Caco-2 (cell line): ENCODE data around the gene NOTUM. TPM values are rescaled to one million over a fixed set of nuclear protein-coding genes. Genes with fewer than 3 reads are reported as not detected.

Experiments
- BruUV-seq: library from RNA; stranded (reverse); fragments of 400-500 nt; replicated peaks from 2 replicates; lab custom pipeline; 2021; lab: Mats Ljungman, UMichigan
- CTCF ChIA-PET: fragments of 300-600 bp; sonication (Branson Sonifier 250); formaldehyde crosslinking; loops from one replicate; lab custom pipeline; 2022; ENCODE audit warnings: antibody characterized with exemption; lab: Charles Lee
- POLR2A ChIA-PET: fragments of 300-600 bp; sonication (Branson Sonifier 250); formaldehyde crosslinking; loops from one replicate; lab custom pipeline; 2022; ENCODE audit warnings: antibody characterized with exemption; lab: Charles Lee
- DNase-seq, 2 experiments: peaks; one replicate each; pipeline versions ENCODE4 v3.0.0 to v3.0.0-alpha.2; 2020 to 2022
- H3K27me3 ChIP-seq: replicated peaks from 2 replicates; pipeline ENCODE4 v1.6.0; 2011; ENCODE audit warnings: low read length; ENCODE audit not compliant: control insufficient read depth, insufficient read depth
- H3K36me3 ChIP-seq: 2 replicates; pipeline ENCODE4 v1.5.1; 2011; ENCODE audit warnings: low read length; ENCODE audit not compliant: control insufficient read depth, insufficient read depth
- H3K4me1 ChIP-seq: fragments of 250-450 bp; sonication (Bioruptor Pico); 2 replicates; pipeline ENCODE4 v1.5.1; 2020; ENCODE audit warnings: mild to moderate bottlenecking
- H3K4me3 ChIP-seq: 2 replicates; pipeline ENCODE4 v1.5.1; 2011; ENCODE audit warnings: low read depth, mild to moderate bottlenecking, control low read depth, low read length
- H3K9me3 ChIP-seq: fragments of 250-450 bp; sonication (Bioruptor Pico); 2 replicates; pipeline ENCODE4 v1.5.1; 2020; ENCODE audit warnings: mild to moderate bottlenecking, moderate library complexity
- H3K27ac Mint-ChIP-seq: one replicate; pipeline ENCODE4 v1.8.0; 2022; ENCODE audit warnings: mixed read lengths; ENCODE audit not compliant: unreplicated experiment
- H3K27me3 Mint-ChIP-seq: one replicate; pipeline ENCODE4 v1.8.0; 2022; ENCODE audit warnings: mixed read lengths; ENCODE audit not compliant: insufficient read depth, unreplicated experiment
- H3K36me3 Mint-ChIP-seq: one replicate; pipeline ENCODE4 v1.8.0; 2022; ENCODE audit warnings: mild to moderate bottlenecking, mixed read lengths; ENCODE audit not compliant: insufficient read depth, unreplicated experiment
- H3K4me1 Mint-ChIP-seq: one replicate; pipeline ENCODE4 v1.8.0; 2022; ENCODE audit warnings: low read depth, mixed read lengths; ENCODE audit not compliant: unreplicated experiment
- H3K4me3 Mint-ChIP-seq: one replicate; pipeline ENCODE4 v1.8.0; 2022; ENCODE audit warnings: mild to moderate bottlenecking, moderate library complexity, mixed read lengths; ENCODE audit not compliant: unreplicated experiment
- H3K9me3 Mint-ChIP-seq: one replicate; pipeline ENCODE4 v1.8.0; 2022; ENCODE audit warnings: mixed read lengths; ENCODE audit not compliant: unreplicated experiment
- intact Hi-C: fragments of 100-400 bp; cut with micrococcal nuclease; formaldehyde crosslinking; loops from one replicate; pipeline ENCODE4 v1.10.0; 2022; ENCODE audit not compliant: unreplicated experiment
- total RNA-seq: library from RNA; stranded (reverse); gene quantifications from 2 replicates; pipeline ENCODE4 v1.2.3, GENCODE V29; 2022
- TF ChIP-seq, protein P1 (sequence below), 2 experiments: fragments of 200-600 bp in 1 of 2; IDR thresholded peaks; 1 replicate in 1 of 2; 2 replicates in 1 of 2; pipeline versions ENCODE4 v1.5.1 to v1.8.0; 2011 to 2022; ENCODE audit warnings: antibody characterized with exemption in 1 of 2, control low read depth in 1 of 2, inconsistent platforms in 1 of 2, low read depth in 1 of 2, low read length in 1 of 2, mild to moderate bottlenecking in 1 of 2, moderate library complexity in 1 of 2; ENCODE audit not compliant: insufficient read depth in 1 of 2, severe bottlenecking in 1 of 2, unreplicated experiment in 1 of 2

NOTUM gene
- total RNA-seq, 1 experiment from 2014 or later, result 11.1 TPM

DNA sequence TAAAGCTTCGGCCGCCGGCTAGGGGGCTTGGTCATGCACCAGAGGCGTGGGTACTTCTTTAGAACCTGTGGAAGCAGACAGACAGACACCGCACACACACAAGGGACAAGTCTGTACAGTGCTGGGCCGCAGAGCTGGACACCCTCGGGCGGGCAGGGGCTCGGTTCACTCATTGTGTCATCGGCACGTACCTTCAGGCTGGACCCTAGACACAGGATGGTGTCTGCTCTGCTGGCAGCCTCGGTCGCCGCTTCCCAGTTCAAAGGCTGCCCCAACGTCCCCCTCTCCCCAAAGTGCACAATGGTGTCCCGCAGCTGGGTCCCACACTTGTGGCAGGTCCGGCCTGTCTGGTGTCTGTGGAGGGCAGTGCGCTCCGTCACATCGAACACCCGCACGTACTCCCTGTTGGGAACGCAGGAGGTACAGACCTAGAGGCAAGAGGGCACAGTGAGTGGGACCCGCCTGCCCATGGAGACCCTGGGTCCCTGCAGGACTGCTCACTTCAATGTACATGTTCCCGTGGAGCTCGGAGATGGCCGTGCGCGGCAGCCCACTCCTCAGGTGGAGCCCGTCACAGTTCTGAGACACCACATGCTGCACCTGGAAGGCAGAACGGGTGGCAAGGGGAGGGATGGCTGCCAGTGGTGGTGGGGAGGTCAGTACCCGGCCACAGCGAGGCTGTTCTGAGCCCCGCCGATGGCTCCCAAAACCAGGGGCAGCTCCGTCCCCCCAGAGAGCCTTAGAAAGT, 46.7 kb downstream of the NOTUM start:
- Mint-ChIP-seq H3K27me3 (no peaks in the 10 kb centered on the region), H3K4me1 (peaks cover 32% of the 10 kb centered on the region), H3K36me3 (peaks cover 96% of the 10 kb centered on the region), H3K27ac (no peak overlapping the region), H3K4me3 (no peak overlapping the region), H3K9me3 (no peaks in the 10 kb centered on the region)
- no peak for DNase-seq
- BruUV-seq, result no TSS peak
- ChIA-PET POLR2A (no interaction called here), CTCF (interaction anchor here (1.0 kb wide), 1 partner anchor 30 kb away, joined by 3 read pairs; no protein-coding TSS in a partner anchor)
- intact Hi-C loops, result no loop called here
- Histone ChIP-seq H3K4me3 (no peak overlapping the region), H3K27me3 (no peaks in the 10 kb centered on the region), H3K36me3 (peaks cover 14% of the 10 kb centered on the region), H3K4me1 (peaks cover 24% of the 10 kb centered on the region), H3K9me3 (no peaks in the 10 kb centered on the region)
- TF ChIP-seq, protein P1, sequence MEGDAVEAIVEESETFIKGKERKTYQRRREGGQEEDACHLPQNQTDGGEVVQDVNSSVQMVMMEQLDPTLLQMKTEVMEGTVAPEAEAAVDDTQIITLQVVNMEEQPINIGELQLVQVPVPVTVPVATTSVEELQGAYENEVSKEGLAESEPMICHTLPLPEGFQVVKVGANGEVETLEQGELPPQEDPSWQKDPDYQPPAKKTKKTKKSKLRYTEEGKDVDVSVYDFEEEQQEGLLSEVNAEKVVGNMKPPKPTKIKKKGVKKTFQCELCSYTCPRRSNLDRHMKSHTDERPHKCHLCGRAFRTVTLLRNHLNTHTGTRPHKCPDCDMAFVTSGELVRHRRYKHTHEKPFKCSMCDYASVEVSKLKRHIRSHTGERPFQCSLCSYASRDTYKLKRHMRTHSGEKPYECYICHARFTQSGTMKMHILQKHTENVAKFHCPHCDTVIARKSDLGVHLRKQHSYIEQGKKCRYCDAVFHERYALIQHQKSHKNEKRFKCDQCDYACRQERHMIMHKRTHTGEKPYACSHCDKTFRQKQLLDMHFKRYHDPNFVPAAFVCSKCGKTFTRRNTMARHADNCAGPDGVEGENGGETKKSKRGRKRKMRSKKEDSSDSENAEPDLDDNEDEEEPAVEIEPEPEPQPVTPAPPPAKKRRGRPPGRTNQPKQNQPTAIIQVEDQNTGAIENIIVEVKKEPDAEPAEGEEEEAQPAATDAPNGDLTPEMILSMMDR (IDR thresholded peaks at IDR 0.05; ENCODE audit: insufficient read depth in 1 of 2, low read depth in 1 of 2, low read length in 1 of 2, severe bottlenecking in 1 of 2, unreplicated experiment in 1 of 2), result no peak

DNA sequence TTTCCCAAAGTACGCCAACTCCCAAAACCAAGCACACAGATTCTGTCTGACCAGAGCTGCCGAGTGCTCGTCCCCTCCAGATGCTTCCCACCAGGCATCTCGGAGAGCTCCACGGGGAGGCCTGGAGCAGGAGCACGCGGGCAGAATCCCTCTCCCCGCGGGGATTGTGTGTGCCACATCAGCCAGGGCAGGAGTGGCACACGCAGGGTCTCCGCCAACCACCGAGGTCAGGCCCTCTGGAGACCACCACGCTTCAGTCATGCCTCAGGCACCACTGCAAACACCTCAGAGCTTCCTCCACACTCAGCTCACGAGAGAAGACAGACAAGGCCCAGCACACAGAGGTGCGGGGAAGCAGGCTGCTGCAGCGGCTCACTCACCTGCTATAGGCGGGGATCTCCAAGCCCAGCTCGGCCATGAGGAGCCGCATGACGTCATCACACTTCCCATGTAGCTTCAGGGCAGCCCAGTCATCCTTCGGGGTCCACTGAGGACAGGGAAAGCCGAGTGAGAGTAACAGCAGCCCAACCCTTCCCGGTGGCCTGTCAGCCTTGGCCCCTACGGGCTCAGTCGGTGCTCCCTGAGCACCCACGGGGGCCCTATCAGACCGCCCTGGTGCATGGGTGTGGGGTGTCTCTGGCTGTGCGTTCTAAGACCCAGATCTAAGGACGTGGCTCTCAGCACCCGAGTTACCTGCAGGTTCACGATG, 47.4 kb downstream of the NOTUM start:
- TF ChIP-seq, protein P1 (IDR thresholded peaks at IDR 0.05; ENCODE audit: insufficient read depth in 1 of 2, low read depth in 1 of 2, low read length in 1 of 2, severe bottlenecking in 1 of 2, unreplicated experiment in 1 of 2), result no peak
- no TSS peak for BruUV-seq
- Histone ChIP-seq H3K27me3 (no peaks in the 10 kb centered on the region), H3K36me3 (peaks cover 16% of the 10 kb centered on the region), H3K4me1 (peaks cover 26% of the 10 kb centered on the region), H3K9me3 (no peaks in the 10 kb centered on the region), H3K4me3 (no peak overlapping the region)
- Mint-ChIP-seq H3K27ac (no peak overlapping the region), H3K27me3 (no peaks in the 10 kb centered on the region), H3K9me3 (no peaks in the 10 kb centered on the region), H3K4me1 (peaks cover 29% of the 10 kb centered on the region), H3K36me3 (peaks cover 93% of the 10 kb centered on the region), H3K4me3 (no peak overlapping the region)
- DNase-seq, result no peak
- CTCF ChIA-PET, result interaction anchor here (0.6 kb wide), 1 partner anchor 14 kb away, joined by 11 read pairs; the partner anchor contains the start of gene MAFG
- POLR2A ChIA-PET, result no interaction called here
- intact Hi-C loops, result no loop called here

DNA sequence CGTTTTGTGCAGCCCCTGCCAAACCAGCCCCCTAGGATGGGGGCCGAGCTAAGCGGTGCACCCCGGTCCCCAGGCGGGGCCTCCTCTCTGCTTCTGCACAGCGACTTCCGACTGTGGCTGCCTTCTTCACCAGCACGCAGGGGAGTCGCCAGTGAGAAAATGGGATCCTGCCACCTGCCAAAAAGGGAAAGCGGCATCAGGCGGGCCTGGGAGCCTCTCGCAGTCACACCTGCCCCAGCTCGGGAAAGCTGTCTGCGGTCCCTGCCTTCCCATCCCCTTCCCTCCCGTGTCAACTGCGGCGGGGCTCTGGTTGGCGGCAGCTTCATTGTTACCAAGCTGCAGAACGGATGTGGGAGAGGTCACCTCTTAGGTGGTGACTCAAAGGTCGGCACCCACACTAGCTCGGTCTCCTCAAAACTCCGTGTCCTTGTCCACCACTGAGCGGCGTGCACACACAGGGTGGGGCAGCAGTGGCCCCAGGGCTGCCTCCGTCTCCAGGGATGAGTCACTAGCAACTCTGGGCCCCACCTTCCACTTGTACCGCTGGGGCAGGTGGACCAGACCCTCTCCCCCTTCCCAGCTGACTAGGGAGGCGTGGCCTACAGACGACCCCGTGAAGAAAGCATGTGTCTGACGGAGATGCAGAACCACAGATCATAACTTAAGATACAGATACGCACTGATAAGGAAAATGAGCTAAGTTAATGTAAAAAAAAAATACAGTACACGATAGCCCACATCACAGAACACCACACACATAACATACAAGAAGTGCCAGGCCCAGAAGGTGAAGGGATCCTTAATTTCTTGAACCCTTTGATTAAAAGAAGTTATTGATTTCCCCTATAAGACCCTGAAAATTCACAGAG, 48.3 kb downstream of the NOTUM start:
- H3K9me3 Mint-ChIP-seq, result no peaks in the 10 kb centered on the region

More for the DNA sequence above, 48.3 kb downstream of the NOTUM start:
- Histone ChIP-seq H3K9me3 (no peaks in the 10 kb centered on the region), H3K36me3 (peaks cover 19% of the 10 kb centered on the region), H3K4me1 (peaks cover 26% of the 10 kb centered on the region), H3K4me3 (no peak overlapping the region), H3K27me3 (no peaks in the 10 kb centered on the region)
- no peak overlapping the region for H3K4me3 Mint-ChIP-seq
- peaks cover 29% of the 10 kb centered on the region for H3K4me1 Mint-ChIP-seq
- intact Hi-C loops, result no loop called here
- POLR2A ChIA-PET, result interaction anchor here (0.6 kb wide), 1 partner anchor 15 kb away, joined by 3 read pairs; no protein-coding TSS in a partner anchor
- no peak overlapping the region for H3K27ac Mint-ChIP-seq
- no peak for DNase-seq
- no peaks in the 10 kb centered on the region for H3K27me3 Mint-ChIP-seq
- CTCF ChIA-PET, result interaction anchor here (0.6 to 0.8 kb wide), 2 partner anchors 15 kb away, joined by 9 to 11 read pairs; partner anchors contain the start of gene MAFG
- H3K36me3 Mint-ChIP-seq, result peaks cover 93% of the 10 kb centered on the region
- TF ChIP-seq, protein P1 (IDR thresholded peaks at IDR 0.05; ENCODE audit: insufficient read depth in 1 of 2, low read depth in 1 of 2, low read length in 1 of 2, severe bottlenecking in 1 of 2, unreplicated experiment in 1 of 2), result no peak
- no TSS peak for BruUV-seq
